Measurements from ENCODE around the gene HLA-G. TPM values are rescaled to one million over a fixed set of nuclear protein-coding genes. Genes with fewer than 3 reads are reported as not detected.

The HLA-G gene
- total and polyA plus RNA-seq, 2 donors (not counting 3 experiments of a cell fraction or from before 2014, with no cell fraction given) = 0.24 TPM; not detected in 1

DNA sequence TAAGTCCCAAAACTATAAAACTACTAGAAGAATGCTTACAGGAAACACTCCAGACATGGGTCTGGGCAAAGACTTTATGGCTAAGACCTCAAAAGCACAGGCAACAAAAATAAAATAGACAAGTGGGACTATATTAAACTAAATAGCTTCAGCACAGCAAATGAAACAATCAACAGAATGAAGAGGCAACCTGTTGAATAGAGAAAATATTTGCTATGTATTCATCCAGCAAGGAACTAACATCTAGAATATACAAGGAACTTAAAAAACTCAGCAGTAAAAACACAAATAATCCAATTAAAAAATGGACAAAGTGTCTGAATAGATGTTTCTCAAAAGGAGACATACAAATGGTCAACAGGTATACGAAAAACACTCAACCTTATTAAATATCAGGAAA, 30.4 kb downstream of the HLA-G start:
- Histone ChIP-seq H3K79me2 (ENCODE audit: control insufficient read depth, insufficient read depth, low read length) (no peaks in the 10 kb centered on the region), H3K27me3 (ENCODE audit: control insufficient read depth in 2 of 2, insufficient read depth in 2 of 2, low read length in 2 of 2) (peaks cover 21 to 30% of the 10 kb centered on the region in 2 experiments), H3K27ac (ENCODE audit: insufficient read depth, low read depth, low read length) (no peak overlapping the region), H3K4me2 (ENCODE audit: insufficient read depth, low read length) (no peak overlapping the region), H3K9me1 (replicated peaks; ENCODE audit: control insufficient read depth, extremely low read depth, insufficient read depth, low read length) (no peaks in the 10 kb centered on the region), H3K9ac (replicated peaks; ENCODE audit: extremely low read depth, insufficient read depth, low read length) (no peak overlapping the region), H3K4me1 (ENCODE audit: control insufficient read depth, extremely low read depth, insufficient read depth, low read length) (no peaks in the 10 kb centered on the region), H3K4me3 (replicated peaks in 1 of 3; ENCODE audit: insufficient read depth in 1 of 3, low read depth in 1 of 3, low read length in 3 of 3) (no peak overlapping the region), H2AFZ (ENCODE audit: low read depth, low read length) (no peak overlapping the region), H3K36me3 (ENCODE audit: control insufficient read depth in 2 of 2, extremely low read depth in 1 of 2, insufficient read depth in 2 of 2, low read length in 2 of 2) (no peaks in the 10 kb centered on the region), H3K9me3 (replicated peaks; ENCODE audit: control insufficient read depth, insufficient read depth, low read length) (no peaks in the 10 kb centered on the region), H4K20me1 (replicated peaks; ENCODE audit: control insufficient read depth, extremely low read depth, insufficient read depth, low read length) (no peaks in the 10 kb centered on the region)
- DNase-seq (ENCODE audit: low read depth, low spot score) (no peak), FAIRE-seq (no peak)
- CTCF ChIA-PET = interaction anchor here (0.9 to 1.0 kb wide), 2 partner anchors 9 to 273 kb away, joined by 3 read pairs; no protein-coding TSS in a partner anchor
- no TSS peak for BruUV-seq (replicated peaks)
- dilution Hi-C loops (cut with MboI; ENCODE audit: extremely low pct_ligation_motif_present, low sequenced_read_pairs) (no loop called here), intact Hi-C loops (cut with micrococcal nuclease) (no loop called here)
- no peak for TF ChIP-seq GATA2 (IDR thresholded peaks at IDR 0.05; ENCODE audit: insufficient read depth, insufficient read length, low read depth, low read length)
- POLR2A ChIA-PET = no interaction called here

DNA sequence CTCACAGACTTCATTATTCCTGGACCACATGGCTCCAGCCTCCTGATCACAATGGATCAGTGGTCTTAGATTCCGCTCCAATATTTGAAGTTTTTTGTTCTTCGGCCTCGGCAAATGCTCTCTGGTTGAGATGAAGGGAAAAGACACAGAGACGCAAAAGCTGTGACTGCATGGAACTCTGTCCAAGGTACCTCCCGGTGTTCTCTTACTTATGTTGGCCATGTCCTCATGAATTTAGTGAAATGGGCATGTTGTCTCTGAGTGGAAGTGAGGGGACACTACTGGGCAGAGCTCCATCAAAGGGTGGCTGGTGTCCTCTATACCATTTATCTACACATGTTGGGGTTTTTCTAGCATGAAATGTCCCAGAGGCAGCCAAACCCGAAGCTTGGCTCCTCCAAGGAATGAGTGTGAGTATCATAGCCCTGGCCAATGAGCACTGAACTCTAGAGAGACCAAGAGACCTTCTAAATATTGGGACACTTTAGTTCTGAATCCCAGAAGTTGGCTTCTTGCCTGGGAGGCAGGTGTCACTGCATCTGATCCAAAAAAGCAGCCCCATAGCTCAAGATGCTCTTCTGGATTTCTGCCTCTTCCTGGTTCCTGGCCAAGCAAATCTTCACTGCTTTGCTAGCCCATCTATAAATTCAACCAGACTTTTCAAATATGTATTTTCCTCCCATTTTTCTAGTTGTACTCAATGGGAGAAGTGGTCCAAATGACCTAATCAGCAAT, 34.1 kb downstream of the HLA-G start:
- Histone ChIP-seq H3K79me2 (ENCODE audit: control insufficient read depth, insufficient read depth, low read length) (no peaks in the 10 kb centered on the region), H3K36me3 (ENCODE audit: control insufficient read depth in 2 of 2, extremely low read depth in 1 of 2, insufficient read depth in 2 of 2, low read length in 2 of 2) (no peaks in the 10 kb centered on the region), H3K4me1 (ENCODE audit: control insufficient read depth, extremely low read depth, insufficient read depth, low read length) (no peaks in the 10 kb centered on the region), H3K9ac (replicated peaks; ENCODE audit: extremely low read depth, insufficient read depth, low read length) (no peak overlapping the region), H3K27ac (ENCODE audit: insufficient read depth, low read depth, low read length) (no peak overlapping the region), H4K20me1 (replicated peaks; ENCODE audit: control insufficient read depth, extremely low read depth, insufficient read depth, low read length) (no peaks in the 10 kb centered on the region), H3K4me2 (ENCODE audit: insufficient read depth, low read length) (no peak overlapping the region), H3K4me3 (replicated peaks in 1 of 3; ENCODE audit: insufficient read depth in 1 of 3, low read depth in 1 of 3, low read length in 3 of 3) (no peak overlapping the region), H3K9me3 (replicated peaks; ENCODE audit: control insufficient read depth, insufficient read depth, low read length) (no peaks in the 10 kb centered on the region), H2AFZ (ENCODE audit: low read depth, low read length) (no peak overlapping the region), H3K9me1 (replicated peaks; ENCODE audit: control insufficient read depth, extremely low read depth, insufficient read depth, low read length) (no peaks in the 10 kb centered on the region), H3K27me3 (ENCODE audit: control insufficient read depth in 2 of 2, insufficient read depth in 2 of 2, low read length in 2 of 2) (peaks cover 21 to 35% of the 10 kb centered on the region in 2 experiments)
- DNase-seq (ENCODE audit: low read depth, low spot score) (no peak), FAIRE-seq (no peak)
- POLR2A ChIA-PET = no interaction called here
- TF ChIP-seq, protein P1, sequence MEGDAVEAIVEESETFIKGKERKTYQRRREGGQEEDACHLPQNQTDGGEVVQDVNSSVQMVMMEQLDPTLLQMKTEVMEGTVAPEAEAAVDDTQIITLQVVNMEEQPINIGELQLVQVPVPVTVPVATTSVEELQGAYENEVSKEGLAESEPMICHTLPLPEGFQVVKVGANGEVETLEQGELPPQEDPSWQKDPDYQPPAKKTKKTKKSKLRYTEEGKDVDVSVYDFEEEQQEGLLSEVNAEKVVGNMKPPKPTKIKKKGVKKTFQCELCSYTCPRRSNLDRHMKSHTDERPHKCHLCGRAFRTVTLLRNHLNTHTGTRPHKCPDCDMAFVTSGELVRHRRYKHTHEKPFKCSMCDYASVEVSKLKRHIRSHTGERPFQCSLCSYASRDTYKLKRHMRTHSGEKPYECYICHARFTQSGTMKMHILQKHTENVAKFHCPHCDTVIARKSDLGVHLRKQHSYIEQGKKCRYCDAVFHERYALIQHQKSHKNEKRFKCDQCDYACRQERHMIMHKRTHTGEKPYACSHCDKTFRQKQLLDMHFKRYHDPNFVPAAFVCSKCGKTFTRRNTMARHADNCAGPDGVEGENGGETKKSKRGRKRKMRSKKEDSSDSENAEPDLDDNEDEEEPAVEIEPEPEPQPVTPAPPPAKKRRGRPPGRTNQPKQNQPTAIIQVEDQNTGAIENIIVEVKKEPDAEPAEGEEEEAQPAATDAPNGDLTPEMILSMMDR (IDR thresholded peaks at IDR 0.05; ENCODE audit: extremely low read depth in 1 of 2, insufficient read depth in 1 of 2, low read depth in 1 of 2, low read length in 2 of 2) = no peak
- TF ChIP-seq JUN (IDR thresholded peaks at IDR 0.05; ENCODE audit: borderline replicate concordance, insufficient read depth, insufficient read length, low read depth) (no peak), POLR2AphosphoS5 (IDR thresholded peaks at IDR 0.05; ENCODE audit: insufficient read depth, low read depth, low read length) (no peak), FOS (IDR thresholded peaks at IDR 0.05; ENCODE audit: borderline replicate concordance, insufficient read depth, low read length) (no peak), EZH2 (IDR thresholded peaks at IDR 0.05; ENCODE audit: borderline replicate concordance, low read depth, low read length, severe bottlenecking) (no peak), MYC (IDR thresholded peaks at IDR 0.05; ENCODE audit: low read depth, low read length) (no peak), POLR2A (IDR thresholded peaks at IDR 0.05; ENCODE audit: low read depth, low read length) (no peak), GATA2 (IDR thresholded peaks at IDR 0.05; ENCODE audit: insufficient read depth, insufficient read length, low read depth, low read length) (no peak)
- TF ChIP-seq, protein P2, sequence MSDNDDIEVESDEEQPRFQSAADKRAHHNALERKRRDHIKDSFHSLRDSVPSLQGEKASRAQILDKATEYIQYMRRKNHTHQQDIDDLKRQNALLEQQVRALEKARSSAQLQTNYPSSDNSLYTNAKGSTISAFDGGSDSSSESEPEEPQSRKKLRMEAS (IDR thresholded peaks at IDR 0.05; ENCODE audit: insufficient read depth, insufficient read length) = no peak
- CTCF ChIA-PET = interaction anchor here (1.0 to 1.9 kb wide), 3 partner anchors 13 to 212 kb away, joined by 3 to 6 read pairs (median 3); no protein-coding TSS in a partner anchor
- no TSS peak for BruUV-seq (replicated peaks)
- intact Hi-C loops (cut with micrococcal nuclease) (no loop called here), dilution Hi-C loops (cut with MboI; ENCODE audit: extremely low pct_ligation_motif_present, low sequenced_read_pairs) (no loop called here)

Data from endothelial cell of umbilical vein (primary cell).